HG03378 (cell line): ENCODE results near the gene FHL1.
"Not testable (repeated sequence)": the region's sequence is repeated elsewhere in the genome, so short reads cannot be mapped to it uniquely, and the experiment has no call there.

Source experiments
- ATAC-seq: cut with Tn5 transposase; IDR thresholded peaks from one replicate; pipeline ENCODE4 v1.9.1; 2021; ENCODE audit warnings: mild to moderate bottlenecking, moderate library complexity; ENCODE audit not compliant: unreplicated experiment

Gene FHL1

GRCh38 chrX:136206916-136207315, 59.6 kb downstream of the FHL1 start:
- no peak for ATAC-seq

- no peak for ATAC-seq
Observed at GRCh38 chrX:136207546-136207945, 60.2 kb downstream of the FHL1 start.

DNA sequence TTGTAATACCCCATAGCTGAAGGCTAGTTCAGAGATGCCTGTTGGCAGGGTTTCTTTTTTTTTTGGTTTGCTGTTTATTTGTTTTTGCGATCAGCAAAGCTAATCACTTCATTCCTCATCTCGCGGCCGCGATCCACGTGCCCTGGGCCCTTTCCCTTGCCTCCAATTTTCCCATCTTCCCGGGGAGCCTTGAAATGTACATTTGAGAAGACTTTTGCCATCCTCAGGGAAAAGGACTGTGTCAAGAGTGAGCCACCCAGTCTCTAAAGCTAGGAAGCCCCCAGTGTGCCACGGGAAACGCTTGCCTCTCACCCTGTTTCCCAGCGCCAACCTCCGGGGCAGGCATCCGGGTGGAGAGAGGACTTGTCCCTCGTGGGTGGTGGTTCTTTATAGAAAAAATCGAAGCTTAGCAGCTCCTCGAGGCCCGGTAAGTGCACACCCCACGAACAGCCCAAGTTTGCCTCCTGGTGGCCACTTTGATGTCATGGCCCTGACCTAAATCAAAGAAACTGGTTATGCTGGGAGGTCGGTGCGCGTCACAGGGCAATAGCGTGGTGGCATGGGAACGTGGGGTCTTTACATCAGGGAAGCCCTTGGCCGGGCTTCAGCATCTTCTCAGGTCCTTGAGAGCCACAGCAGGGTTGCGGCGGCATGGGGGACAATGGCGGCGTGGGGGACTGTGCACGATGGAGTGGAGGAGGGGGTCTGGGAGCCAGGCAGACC, 61.8 kb downstream of the FHL1 start:
- no peak for ATAC-seq

DNA sequence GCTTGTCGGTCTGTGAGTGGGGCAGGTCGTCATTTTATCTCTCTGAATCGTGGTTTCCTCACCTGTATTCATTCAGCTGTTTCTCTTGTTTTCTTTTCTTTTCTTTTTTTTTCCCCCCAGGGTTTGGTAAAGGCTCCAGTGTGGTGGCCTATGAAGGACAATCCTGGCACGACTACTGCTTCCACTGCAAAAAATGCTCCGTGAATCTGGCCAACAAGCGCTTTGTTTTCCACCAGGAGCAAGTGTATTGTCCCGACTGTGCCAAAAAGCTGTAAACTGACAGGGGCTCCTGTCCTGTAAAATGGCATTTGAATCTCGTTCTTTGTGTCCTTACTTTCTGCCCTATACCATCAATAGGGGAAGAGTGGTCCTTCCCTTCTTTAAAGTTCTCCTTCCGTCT, 62.4 kb downstream of the FHL1 start:
- no peak for ATAC-seq

- ATAC-seq: no peak
Observed at GRCh38 chrX:136210243-136210642, 62.9 kb downstream of the FHL1 start.

- no peak for ATAC-seq
Observed at GRCh38 chrX:136210806-136211205, 63.5 kb downstream of the FHL1 start.

- no peak for ATAC-seq
Observed at GRCh38 chrX:136211766-136212556, 64.6 kb downstream of the FHL1 start.

- ATAC-seq: no peak
Observed at GRCh38 chrX:136212557-136213111, 65.3 kb downstream of the FHL1 start.

- ATAC-seq: no peak
Observed at GRCh38 chrX:136214551-136214950, 67.2 kb downstream of the FHL1 start.

DNA sequence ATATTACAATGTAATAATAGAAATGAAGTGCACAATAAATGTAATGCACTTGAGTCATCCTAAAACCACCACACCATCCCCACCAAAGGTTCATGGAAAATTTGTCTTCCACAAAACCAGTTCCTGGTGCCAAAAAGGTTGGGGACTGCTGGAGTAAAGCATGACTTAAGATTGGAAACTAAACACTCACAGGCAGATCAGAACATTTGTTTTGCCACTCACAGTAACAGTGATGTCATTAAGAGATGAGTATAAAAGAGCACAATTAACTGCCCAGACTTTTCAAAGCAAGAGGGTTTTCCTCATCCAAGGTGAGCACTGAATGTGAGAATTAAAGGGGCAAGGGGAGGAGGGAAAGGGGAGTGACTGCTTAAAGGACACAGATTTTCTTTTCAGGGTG, 68.2 kb downstream of the FHL1 start:
- ATAC-seq: no peak

DNA sequence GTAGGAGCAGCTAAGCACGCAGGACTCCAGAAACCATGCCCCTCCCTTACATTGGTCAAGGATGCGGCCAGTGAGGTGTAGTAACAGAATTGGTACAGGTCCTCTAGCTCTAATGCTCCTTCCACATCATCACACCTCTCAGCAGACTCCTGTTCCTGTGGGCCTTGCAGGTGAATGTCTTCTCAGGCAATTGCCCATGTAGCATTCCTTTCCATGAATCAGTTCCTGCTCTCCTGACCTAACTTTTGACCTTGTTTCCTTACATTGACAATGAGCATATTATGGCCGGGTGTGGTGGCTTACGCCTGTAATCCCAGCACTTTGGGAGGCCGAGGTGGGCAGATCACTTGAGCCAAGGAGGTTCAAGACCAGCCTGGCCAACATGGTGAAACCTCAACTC, 72.6 kb downstream of the FHL1 start:
- ATAC-seq: no peak

DNA sequence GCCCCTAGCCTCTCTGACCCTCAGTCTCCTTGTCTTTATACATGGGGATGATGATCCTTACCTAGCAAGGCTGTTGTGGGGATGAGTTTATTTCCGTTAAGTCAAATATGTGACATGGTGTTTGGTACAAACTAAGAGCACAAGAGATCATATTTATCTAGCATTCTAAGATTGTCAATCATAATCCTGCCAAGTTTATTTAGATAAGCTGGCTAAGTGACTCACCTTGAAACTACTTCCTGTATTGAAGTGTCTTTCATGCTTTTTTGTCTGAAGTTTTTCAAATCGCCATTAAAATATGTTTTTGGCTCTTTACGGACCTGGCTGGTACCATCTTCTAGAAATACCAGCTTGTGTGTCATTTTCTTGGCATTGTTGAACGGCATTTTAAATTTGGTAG, 73.2 kb downstream of the FHL1 start:
- ATAC-seq: no peak

- ATAC-seq: no peak
Observed at GRCh38 chrX:136220951-136221350, 73.6 kb downstream of the FHL1 start.

DNA sequence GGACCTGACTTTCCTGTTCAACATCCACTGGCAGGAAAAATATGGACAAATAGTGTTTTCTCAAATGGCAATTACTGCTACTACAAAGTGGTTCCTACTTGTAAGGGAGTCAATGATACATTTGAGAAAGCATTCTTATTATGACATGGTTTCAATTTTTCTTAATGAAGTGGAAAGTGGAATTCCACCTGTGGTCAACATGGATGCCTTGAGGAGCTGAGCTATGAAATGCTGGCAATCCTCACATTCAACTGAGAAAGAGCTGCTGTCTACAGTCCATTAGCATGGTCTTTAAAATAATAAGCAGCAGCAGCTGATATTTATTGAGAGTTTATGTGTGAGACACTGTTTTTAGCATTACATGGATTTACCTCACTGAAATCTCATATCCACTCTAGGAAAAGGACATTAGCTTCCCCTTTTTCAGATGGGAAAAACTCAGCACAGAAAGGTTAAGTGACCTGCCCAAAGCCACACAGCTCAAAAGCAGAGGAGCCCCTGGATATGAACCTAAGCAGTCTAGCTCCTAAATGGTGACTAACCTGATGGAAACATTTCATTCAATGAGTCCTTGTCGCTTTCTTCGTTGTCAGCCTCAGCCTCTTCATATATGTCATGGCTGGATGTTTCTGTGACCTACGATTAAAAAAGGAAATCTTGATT, 74.6 kb downstream of the FHL1 start:
- ATAC-seq: no peak

- no peak for ATAC-seq
Observed at GRCh38 chrX:136227074-136227473, 79.7 kb downstream of the FHL1 start.

- peak; percentile 55 for ATAC-seq
Observed at GRCh38 chrX:136227948-136228838, 80.9 kb downstream of the FHL1 start.

DNA sequence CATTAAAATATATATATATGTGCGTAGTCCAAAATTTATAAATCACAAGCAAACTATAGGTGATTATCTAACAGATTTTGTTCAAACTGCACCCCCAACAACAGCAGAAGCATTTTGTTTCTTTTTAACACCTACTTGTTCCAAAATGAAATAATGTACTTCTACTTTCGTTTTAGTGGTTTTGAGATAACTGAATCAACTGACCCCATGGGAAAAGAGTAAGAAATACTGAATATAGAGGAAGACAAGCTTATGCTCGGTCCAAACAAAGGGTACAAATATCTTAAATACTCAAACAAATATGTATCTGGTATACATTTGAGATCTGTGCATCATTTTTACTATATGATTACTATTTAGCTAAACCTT, 81.5 kb downstream of the FHL1 start:
- no peak for ATAC-seq

DNA sequence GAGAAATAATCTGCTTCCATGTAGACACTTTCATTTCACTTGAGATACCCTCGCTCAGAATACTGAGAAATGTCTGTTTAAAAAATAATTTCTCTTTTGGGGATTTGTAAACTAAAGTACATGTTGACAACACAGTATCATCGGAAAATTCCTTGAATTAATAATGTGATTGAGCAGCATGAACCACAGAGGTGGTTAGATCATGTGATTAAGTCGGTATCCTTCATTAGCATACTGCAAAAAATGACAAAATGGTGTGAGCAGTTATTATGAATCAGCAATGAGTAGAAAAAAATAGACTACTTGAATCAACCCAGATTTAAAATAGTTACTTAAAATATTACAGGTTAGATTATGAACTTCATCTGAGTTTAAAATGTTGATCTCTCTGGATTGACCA, 89.7 kb downstream of the FHL1 start:
- no peak for ATAC-seq

- ATAC-seq: not testable (repeated sequence)
Observed at GRCh38 chrX:136237849-136238248, 90.5 kb downstream of the FHL1 start.

GRCh38 chrX:136246201-136246600, 98.9 kb downstream of the FHL1 start:
- no peak for ATAC-seq
